IPS-18a (cell line): ENCODE results near the gene KCNH1.

Experiments used
- H3K27ac ChIP-seq: one replicate; pipeline ENCODE4 v1.5.1; 2013; ENCODE audit warnings: low read length
- H3K27me3 ChIP-seq: one replicate; pipeline ENCODE4 v1.6.1; 2013; ENCODE audit warnings: mild to moderate bottlenecking, low read length; ENCODE audit not compliant: control insufficient read depth, insufficient read depth
- H3K36me3 ChIP-seq: one replicate; pipeline ENCODE4 v1.6.1; 2013; ENCODE audit warnings: low read depth, low read length; ENCODE audit not compliant: control insufficient read depth
- H3K4me1 ChIP-seq: one replicate; pipeline ENCODE4 v1.6.1; 2013; ENCODE audit warnings: low read depth, low read length; ENCODE audit not compliant: control insufficient read depth
- H3K4me3 ChIP-seq: one replicate; pipeline ENCODE4 v1.5.1; 2013; ENCODE audit warnings: low read length
- H3K9ac ChIP-seq: one replicate; pipeline ENCODE4 v1.6.1; 2013; ENCODE audit warnings: mild to moderate bottlenecking, low read length, moderate library complexity
- H3K9me3 ChIP-seq: one replicate; pipeline ENCODE4 v1.6.1; 2013; ENCODE audit warnings: low read depth, low read length; ENCODE audit not compliant: control insufficient read depth

Gene KCNH1

DNA sequence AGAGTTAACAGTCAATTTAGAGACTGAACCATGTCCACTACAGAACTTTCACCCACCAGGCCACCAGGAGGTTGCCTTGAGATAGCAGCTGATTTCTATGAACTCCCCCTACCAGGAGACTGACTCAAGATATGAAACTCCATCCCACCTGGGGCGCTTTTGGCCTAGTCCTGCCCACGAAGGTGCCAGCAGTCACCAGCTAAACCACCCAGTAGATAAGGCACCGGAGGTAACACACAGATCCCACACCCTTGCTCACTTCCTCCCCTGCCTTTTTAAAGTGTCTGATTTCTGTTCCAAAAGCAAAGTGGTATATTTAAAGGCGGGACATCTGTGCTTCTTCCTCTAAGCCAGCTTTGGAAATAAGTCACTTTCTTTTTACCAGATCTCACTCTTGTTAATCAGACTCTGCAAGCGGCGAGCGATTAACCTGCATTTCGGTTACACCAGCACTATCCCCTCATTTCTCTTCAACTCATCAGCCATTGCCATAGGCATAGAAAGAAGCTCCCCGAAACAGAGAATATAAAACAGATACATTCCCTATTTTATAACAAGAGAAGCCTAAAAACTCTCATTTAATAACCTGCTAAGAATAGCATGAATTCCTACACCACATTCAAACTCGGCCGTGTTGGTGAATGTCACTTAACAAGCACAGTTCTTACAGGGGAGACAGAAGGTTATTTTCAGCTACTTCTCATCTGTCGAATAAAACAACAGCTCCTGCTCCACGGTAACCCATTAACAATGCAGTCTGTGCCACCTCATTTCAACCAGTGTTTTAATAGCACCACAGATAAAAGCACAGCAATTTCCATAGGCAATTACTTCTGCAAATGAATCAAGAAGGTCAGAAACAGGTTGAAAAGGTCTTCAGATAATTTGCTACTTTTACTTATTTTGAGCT lies 318.1 kb downstream of the KCNH1 start:
- Histone ChIP-seq H3K9me3 (no peaks in the 10 kb centered on the region), H3K36me3 (no peaks in the 10 kb centered on the region), H3K9ac (no peak overlapping the region), H3K27ac (no peak overlapping the region), H3K4me3 (no peak overlapping the region), H3K27me3 (no peaks in the 10 kb centered on the region), H3K4me1 (no peaks in the 10 kb centered on the region)

DNA sequence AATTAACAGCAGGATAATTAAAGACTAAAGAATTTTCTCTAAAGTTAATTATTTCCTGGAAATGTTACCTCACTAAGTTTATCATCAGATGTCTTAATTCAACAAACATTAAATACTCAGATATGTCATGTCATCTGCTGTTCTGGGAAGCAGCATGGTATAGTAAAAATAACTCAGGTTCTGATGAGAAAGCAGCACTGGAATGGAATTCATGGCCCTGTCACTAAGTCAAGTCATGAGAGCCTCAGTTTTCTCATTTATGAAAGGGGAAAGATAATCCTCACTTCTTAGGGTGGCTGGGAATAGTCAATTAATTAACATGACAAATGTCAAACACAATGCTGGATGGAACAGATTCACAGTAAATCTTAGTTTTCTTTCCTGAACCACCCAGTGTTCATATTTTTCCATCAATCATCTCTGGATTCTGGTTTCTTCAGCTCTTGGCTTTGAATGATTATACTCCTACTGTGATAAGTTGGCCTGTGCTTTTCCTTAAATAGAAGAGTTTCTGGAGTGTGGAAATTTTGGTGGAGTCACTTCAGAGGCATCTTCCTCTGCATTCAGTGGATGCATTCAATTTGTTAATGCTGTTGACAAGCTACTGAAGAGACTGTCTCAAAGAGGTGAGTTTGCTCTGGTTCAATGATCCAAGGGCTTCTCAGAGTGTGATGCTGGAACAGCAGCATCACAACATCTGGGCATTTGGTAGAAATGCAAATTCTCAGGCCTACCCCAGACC lies 319.4 kb downstream of the KCNH1 start:
- H3K36me3 ChIP-seq = no peaks in the 10 kb centered on the region
- no peaks in the 10 kb centered on the region for H3K4me1 ChIP-seq
- H3K9me3 ChIP-seq = no peaks in the 10 kb centered on the region
- H3K27ac ChIP-seq = no peak overlapping the region
- H3K27me3 ChIP-seq = no peaks in the 10 kb centered on the region
- H3K9ac ChIP-seq = no peak overlapping the region
- no peak overlapping the region for H3K4me3 ChIP-seq

DNA sequence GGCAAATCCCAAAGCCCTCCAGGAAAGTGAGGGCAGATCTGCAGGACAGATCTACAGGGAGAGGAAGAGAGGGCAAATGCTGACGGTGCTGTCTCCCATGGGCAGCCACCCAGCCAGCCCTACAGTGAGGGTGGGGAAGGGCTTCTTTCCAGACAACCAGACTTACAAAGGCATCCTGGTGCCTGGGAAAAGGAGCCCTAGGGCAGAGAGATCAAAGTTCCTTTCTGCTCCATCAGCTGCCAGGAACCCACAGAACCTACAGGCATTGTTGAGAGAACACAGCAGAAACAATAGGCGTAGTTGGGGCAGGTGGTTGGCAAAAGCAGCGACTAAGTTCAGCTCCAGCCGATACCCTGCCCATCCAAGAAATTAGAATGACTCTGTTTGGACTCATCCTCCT lies 332.4 kb downstream of the KCNH1 start:
- no peak overlapping the region for H3K27ac ChIP-seq
- no peak overlapping the region for H3K9ac ChIP-seq
- H3K4me1 ChIP-seq = no peaks in the 10 kb centered on the region
- H3K9me3 ChIP-seq = no peaks in the 10 kb centered on the region
- no peaks in the 10 kb centered on the region for H3K36me3 ChIP-seq
- no peaks in the 10 kb centered on the region for H3K27me3 ChIP-seq
- no peak overlapping the region for H3K4me3 ChIP-seq

DNA sequence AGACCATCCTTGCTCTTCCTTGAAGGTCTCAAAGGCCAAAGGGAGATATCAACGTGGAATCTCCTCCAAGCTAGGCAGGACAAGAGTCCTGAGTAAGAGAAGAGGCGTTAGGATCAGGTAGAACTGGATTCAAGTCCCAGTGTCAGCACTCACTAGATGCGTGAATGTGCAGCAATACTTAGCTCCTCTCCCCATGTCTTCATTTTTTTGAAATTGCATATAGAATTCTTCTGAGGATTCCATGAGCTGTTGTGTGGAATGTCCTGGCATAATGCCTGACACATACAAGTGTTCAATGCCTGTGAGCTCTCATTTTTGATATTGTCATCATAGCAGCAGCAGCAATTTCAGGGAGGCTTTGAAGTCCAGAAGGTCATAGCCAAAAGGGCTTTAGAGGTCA lies 333.2 kb downstream of the KCNH1 start:
- no peak overlapping the region for H3K27ac ChIP-seq
- no peaks in the 10 kb centered on the region for H3K4me1 ChIP-seq

DNA sequence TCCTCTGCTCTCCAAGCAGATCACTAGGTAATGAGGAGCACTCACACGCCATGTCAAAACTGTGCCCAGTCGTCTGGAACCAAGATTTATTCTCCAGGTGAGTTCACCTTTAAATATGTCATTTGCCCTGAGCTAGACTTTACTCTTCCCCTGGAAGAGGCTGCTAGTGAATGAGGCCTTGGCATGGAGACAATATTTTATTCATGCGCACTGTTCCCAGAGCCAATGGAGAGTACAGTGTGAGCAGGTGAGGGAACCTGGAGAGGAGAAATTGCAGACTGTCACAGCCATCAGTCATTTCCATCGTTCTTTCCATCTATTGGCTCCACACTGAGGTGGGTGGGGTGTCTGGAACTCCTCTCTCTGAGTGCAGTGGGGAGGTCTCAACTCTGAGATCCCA lies 333.6 kb downstream of the KCNH1 start:
- Histone ChIP-seq H3K4me3 (no peak overlapping the region), H3K9ac (no peak overlapping the region)

More for the DNA sequence above, 333.2 kb downstream of the KCNH1 start:
- Histone ChIP-seq H3K4me3 (no peak overlapping the region), H3K9ac (no peak overlapping the region), H3K9me3 (no peaks in the 10 kb centered on the region), H3K36me3 (no peaks in the 10 kb centered on the region), H3K27me3 (no peaks in the 10 kb centered on the region)

DNA sequence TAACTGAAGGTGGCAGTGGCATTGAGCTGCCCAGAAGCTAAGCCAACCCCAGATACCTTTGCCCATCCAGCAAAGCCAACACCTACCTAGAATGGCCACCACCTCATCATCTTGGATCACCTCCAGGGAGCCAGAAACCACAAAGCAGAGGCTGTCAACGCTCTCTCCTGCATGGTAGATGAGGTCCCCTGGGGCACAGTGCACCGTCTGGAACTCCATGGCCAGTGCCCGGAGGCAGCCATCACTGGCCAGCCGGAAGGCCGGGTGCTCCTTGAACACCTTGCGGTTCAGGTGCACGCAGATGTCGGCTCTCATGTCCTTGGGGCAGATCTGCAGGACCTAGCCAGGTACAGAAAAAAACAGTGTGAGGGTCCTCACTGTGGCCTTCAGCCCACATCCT lies 336.5 kb downstream of the KCNH1 start:
- H3K4me1 ChIP-seq = no peaks in the 10 kb centered on the region
- no peak overlapping the region for H3K27ac ChIP-seq
- H3K9ac ChIP-seq = no peak overlapping the region
- H3K4me3 ChIP-seq = no peak overlapping the region
- no peaks in the 10 kb centered on the region for H3K27me3 ChIP-seq
- no peaks in the 10 kb centered on the region for H3K9me3 ChIP-seq
- no peaks in the 10 kb centered on the region for H3K36me3 ChIP-seq

More for the DNA sequence above, 333.6 kb downstream of the KCNH1 start:
- Histone ChIP-seq H3K27me3 (no peaks in the 10 kb centered on the region), H3K36me3 (no peaks in the 10 kb centered on the region), H3K27ac (no peak overlapping the region), H3K9me3 (no peaks in the 10 kb centered on the region), H3K4me1 (no peaks in the 10 kb centered on the region)

DNA sequence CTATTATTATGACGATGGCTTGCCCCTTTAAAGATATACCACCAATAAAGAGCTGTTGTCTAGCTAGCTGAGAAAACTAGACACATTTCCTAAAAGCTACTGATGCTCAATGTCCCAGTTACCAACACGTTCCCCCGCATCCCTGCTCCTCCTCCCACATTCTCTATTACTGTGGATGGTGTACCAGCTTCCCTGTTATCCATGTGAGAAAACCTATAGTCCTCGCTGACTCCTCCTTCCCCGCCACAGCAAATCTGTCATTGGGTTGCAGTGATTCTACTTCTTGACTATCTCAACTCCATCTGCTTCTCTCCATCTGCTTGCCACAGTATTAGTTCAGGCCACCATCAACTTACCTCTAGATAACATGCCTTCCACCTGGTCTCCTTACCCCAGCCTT lies 337.5 kb downstream of the KCNH1 start:
- no peak overlapping the region for H3K27ac ChIP-seq
- H3K9me3 ChIP-seq = no peaks in the 10 kb centered on the region

DNA sequence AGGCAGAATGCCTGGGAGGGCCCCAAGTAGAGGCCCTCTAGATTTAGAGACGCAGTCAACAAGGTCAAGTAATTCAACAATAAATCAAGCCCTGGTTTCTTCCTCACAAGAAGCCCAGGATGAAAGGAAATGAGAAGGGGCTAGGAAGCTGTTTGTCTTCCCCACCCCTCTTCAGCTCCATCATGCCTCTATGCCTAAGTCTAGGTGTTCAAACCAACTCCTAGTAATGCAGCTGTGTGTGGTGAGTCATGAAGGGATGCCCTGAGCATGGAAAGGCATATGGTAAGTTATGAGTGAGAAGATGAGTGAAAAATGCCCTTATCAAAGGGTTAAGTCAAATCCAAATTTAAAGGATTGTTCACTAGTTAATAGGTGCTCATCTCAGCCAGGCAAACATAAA lies 339.5 kb downstream of the KCNH1 start:
- no peak overlapping the region for H3K4me3 ChIP-seq

More for the DNA sequence above, 337.5 kb downstream of the KCNH1 start:
- Histone ChIP-seq H3K9ac (no peak overlapping the region), H3K4me3 (no peak overlapping the region), H3K36me3 (no peaks in the 10 kb centered on the region), H3K27me3 (no peaks in the 10 kb centered on the region), H3K4me1 (no peaks in the 10 kb centered on the region)

DNA sequence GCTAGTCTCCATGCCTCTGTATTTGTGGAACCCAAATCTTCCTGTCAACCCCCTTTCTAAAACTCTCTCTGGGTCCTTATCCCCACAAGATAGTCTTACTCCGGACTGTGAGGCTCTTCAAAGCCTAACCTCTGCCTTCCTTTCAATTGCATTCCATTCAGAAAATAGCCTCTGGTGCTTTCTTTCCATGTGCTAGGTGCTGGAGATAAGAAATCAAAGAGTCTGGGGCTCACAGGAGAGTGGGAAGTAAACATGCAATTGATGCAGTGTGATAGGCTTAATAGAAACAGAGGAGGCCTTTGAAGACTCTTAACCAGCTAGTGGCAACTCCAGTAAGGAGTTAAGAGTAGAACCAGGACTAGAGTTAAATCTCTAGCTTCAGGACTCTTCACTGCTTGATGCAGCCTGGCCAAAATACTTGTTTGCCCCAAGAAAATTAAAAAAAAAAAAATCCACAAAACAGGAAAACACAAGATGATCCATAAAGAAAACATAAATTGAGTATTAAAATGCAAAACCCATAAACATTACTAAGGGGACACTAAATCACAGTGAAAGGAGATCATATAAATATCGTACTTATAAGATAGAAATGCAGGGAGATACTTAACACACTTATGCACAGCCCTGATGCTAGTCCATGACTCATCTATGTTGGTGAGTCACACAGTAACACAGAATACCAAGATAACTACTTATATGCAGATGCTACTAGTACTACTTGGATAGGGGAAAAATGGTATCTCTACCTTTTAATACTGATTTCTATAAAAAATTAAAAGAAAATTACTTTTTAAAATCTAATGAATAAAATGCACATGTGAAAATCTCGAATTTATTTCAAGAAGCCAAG lies 341.5 kb downstream of the KCNH1 start:
- no peak overlapping the region for H3K27ac ChIP-seq
- no peaks in the 10 kb centered on the region for H3K27me3 ChIP-seq
- H3K4me3 ChIP-seq = no peak overlapping the region
- no peaks in the 10 kb centered on the region for H3K36me3 ChIP-seq
- no peaks in the 10 kb centered on the region for H3K9me3 ChIP-seq
- H3K4me1 ChIP-seq = no peaks in the 10 kb centered on the region
- H3K9ac ChIP-seq = no peak overlapping the region

More for the DNA sequence above, 339.5 kb downstream of the KCNH1 start:
- no peaks in the 10 kb centered on the region for H3K27me3 ChIP-seq
- H3K4me1 ChIP-seq = no peaks in the 10 kb centered on the region
- H3K9me3 ChIP-seq = no peaks in the 10 kb centered on the region
- H3K27ac ChIP-seq = no peak overlapping the region
- no peaks in the 10 kb centered on the region for H3K36me3 ChIP-seq
- no peak overlapping the region for H3K9ac ChIP-seq

DNA sequence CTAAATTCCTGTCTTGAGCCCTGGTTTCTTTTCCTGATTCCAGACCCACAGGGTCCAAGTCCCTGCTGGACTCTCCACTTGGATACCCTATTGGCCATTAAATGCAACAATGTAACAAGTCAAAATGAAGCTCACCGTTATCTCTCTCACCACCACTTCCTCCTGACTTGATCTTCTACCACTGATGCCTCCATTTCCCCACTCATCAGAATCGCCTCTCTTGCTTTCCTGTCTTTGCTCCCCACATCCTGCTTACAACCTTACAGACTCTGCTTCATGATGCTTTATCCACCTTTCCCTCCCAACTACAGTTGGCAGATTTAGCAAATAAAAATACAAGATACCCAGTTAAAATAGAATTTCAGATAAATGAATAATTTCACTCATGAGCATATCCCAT lies 343.8 kb downstream of the KCNH1 start:
- H3K4me3 ChIP-seq = no peak overlapping the region
- H3K4me1 ChIP-seq = no peaks in the 10 kb centered on the region
- H3K9ac ChIP-seq = no peak overlapping the region
- no peaks in the 10 kb centered on the region for H3K9me3 ChIP-seq
- no peaks in the 10 kb centered on the region for H3K36me3 ChIP-seq
- H3K27ac ChIP-seq = no peak overlapping the region
- no peaks in the 10 kb centered on the region for H3K27me3 ChIP-seq

DNA sequence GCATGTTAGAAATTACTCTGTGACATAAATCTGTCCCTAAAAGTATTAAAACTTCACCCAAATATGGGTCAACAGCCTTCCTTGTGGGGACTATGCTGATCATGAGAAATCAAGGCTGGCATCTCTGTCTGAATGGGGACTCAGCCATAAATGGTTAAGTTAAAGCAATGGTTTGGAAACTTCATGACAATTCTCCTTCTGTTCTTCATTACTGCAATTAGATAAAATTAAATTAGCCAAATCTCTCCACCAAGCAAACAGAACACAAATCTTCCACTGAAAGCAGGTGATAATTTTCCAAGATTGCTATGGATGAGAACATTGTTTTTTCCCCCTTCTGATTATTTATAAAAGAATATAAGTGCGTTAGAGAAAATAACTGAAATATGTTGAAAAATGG lies 346.1 kb downstream of the KCNH1 start:
- Histone ChIP-seq H3K4me1 (no peaks in the 10 kb centered on the region), H3K27ac (no peak overlapping the region), H3K9me3 (no peaks in the 10 kb centered on the region), H3K36me3 (no peaks in the 10 kb centered on the region), H3K4me3 (no peak overlapping the region), H3K9ac (no peak overlapping the region), H3K27me3 (no peaks in the 10 kb centered on the region)
